HepG2 (cell line): Measurements from ENCODE around the gene ABCC8.

Experiments
- BRCA1 ChIP-seq: sonication (generic); formaldehyde crosslinking; IDR thresholded peaks from 2 replicates; pipeline ENCODE4 v1.4.0; 2020; ENCODE audit warnings: missing genetic modification reagents
- ZNF616 ChIP-seq: sonication (generic); formaldehyde crosslinking; IDR thresholded peaks from 2 replicates; pipeline ENCODE4 v1.5.0; 2020; ENCODE audit warnings: low read depth, mild to moderate bottlenecking, missing genetic modification reagents
- ZSCAN22 ChIP-seq: sonication (generic); formaldehyde crosslinking; IDR thresholded peaks from 2 replicates; pipeline ENCODE4 v1.4.0; 2020; ENCODE audit warnings: mild to moderate bottlenecking, missing genetic modification reagents
- TF ChIP-seq, protein P1 (sequence below), 2 experiments: fragments of 450-650 bp in 1 of 2; sonication (generic) in 1 of 2; formaldehyde crosslinking; IDR thresholded peaks; 2 replicates each; pipeline versions ENCODE4 v1.5.0 to v1.8.0; 2020 to 2022; ENCODE audit warnings: mild to moderate bottlenecking in 1 of 2, missing genetic modification reagents in 1 of 2

DNA sequence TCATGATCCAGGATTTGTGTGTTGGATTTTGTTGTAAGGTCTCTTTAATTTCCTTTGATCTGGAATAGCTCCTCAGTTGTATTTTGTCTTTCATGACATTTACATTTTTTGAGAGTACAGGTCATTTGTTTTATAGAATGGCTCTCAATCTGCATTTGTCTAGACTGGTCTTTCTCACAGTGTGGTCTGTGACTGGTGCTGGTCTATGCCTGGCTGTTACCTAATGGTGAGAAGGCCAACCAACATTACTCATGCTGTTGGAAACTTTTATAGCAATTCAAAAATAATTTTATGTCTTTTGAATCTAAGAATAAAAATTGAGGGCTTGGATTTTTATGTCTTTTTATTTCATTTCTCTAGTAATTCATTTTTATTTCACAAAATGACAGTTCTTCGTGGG, 129.0 kb downstream of the ABCC8 start:
- TF ChIP-seq BRCA1 (no peak), ZNF616 (no peak), ZSCAN22 (no peak)
- TF ChIP-seq, protein P1, sequence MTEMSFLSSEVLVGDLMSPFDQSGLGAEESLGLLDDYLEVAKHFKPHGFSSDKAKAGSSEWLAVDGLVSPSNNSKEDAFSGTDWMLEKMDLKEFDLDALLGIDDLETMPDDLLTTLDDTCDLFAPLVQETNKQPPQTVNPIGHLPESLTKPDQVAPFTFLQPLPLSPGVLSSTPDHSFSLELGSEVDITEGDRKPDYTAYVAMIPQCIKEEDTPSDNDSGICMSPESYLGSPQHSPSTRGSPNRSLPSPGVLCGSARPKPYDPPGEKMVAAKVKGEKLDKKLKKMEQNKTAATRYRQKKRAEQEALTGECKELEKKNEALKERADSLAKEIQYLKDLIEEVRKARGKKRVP (CRISPR knock-in tag; IDR thresholded peaks at IDR 0.05): no peak
